Transverse colon (tissue), 4 donors: ENCODE results near the gene ANXA2R. TPM values are rescaled to one million over a fixed set of nuclear protein-coding genes. Genes with fewer than 3 reads are reported as not detected.

ENCODE experiments used
- DNase-seq: peaks from one replicate; pipeline ENCODE4 v3.0.0-alpha.2; 2019
- H3K27ac ChIP-seq, 4 donors: fragments of 200-600 bp; sonication (generic); 2 replicates each; pipeline ENCODE4 v1.5.1; 2016 to 2018; ENCODE audit warnings: inconsistent platforms in 4 of 4
- H3K27me3 ChIP-seq: fragments of 200-600 bp; sonication (generic); 2 replicates; pipeline ENCODE4 v1.5.1; 2017; ENCODE audit warnings: inconsistent platforms
- H3K36me3 ChIP-seq, 4 donors: fragments of 200-600 bp; sonication (generic); 2 replicates each; pipeline ENCODE4 v1.5.1; 2017 to 2019; ENCODE audit warnings: inconsistent platforms in 4 of 4
- H3K4me1 ChIP-seq, 4 donors: fragments of 200-600 bp; sonication (generic); 2 replicates each; pipeline ENCODE4 v1.5.1; 2017 to 2020; ENCODE audit warnings: inconsistent platforms in 4 of 4
- H3K4me3 ChIP-seq, 4 donors: fragments of 200-600 bp; sonication (generic); 1 replicate in 1 of 4; 2 replicates in 3 of 4; pipeline versions ENCODE4 v1.5.1 to v1.6.1; 2017 to 2019; ENCODE audit warnings: inconsistent platforms in 4 of 4
- H3K9me3 ChIP-seq, 2 donors: fragments of 200-600 bp; sonication (generic); 2 replicates each; pipeline ENCODE4 v1.5.1; 2017 to 2019; ENCODE audit warnings: inconsistent platforms in 2 of 2
- CTCF ChIP-seq, 5 experiments: fragments of 200-600 bp in 3 of 5; fragments of 450-650 bp in 2 of 5; sonication (generic) in 3 of 5; IDR thresholded peaks; 1 replicate in 2 of 5; 2 replicates in 3 of 5; pipeline ENCODE4 v1.5.1; 2016 to 2017; ENCODE audit warnings: antibody characterized with exemption in 5 of 5, inconsistent platforms in 3 of 5, mild to moderate bottlenecking in 2 of 5, moderate library complexity in 1 of 5
- EP300 ChIP-seq: sonication (generic); formaldehyde crosslinking; IDR thresholded peaks from one replicate; pipeline ENCODE4 v1.6.1; 2017; ENCODE audit warnings: antibody characterized with exemption, low read depth
- POLR2A ChIP-seq: fragments of 450-650 bp; IDR thresholded peaks from one replicate; pipeline ENCODE4 v1.6.1; 2016; ENCODE audit warnings: antibody characterized with exemption, mild to moderate bottlenecking, moderate library complexity
- POLR2AphosphoS5 ChIP-seq, 3 donors: sonication (generic); formaldehyde crosslinking; IDR thresholded peaks; one replicate each; pipeline ENCODE4 v1.6.1; 2016; ENCODE audit warnings: antibody characterized with exemption in 3 of 3
- WGBS, 2 donors: methylation state at CpG; one replicate each; pipeline ENCODE4 v1.1.5; 2018; ENCODE audit warnings: low coverage in 1 of 2; 5-methylcytosine and 5-hydroxymethylcytosine counted together
- in situ Hi-C, 4 donors: fragments of 200-750 bp; cut with MboI; loops; one replicate each; pipeline versions ENCODE4 v1.15.0 to v1.15.1; 2017; ENCODE audit warnings: low sequenced_read_pairs in 3 of 4, low pct_ligation_motif_present in 1 of 4, low pct_unique_long_range_greater_than_20kb in 1 of 4
- intact Hi-C: fragments of 100-400 bp; cut with DNase I; formaldehyde crosslinking; loops from one replicate; pipeline ENCODE4 v1.15.1; 2023; ENCODE audit warnings: low total_unique reads
- total RNA-seq, 4 donors: library from RNA; depleted of rRNA; stranded (reverse); fragments of >200 nt; gene quantifications; one replicate each; pipeline ENCODE4 v1.1.0, GENCODE V29; 2016

Gene ANXA2R
- total RNA-seq, 4 donors from 2014 or later: 0.75 to 4.4 (median 2.0) TPM

- H3K9me3 ChIP-seq: no peaks in the 10 kb centered on the region
- peak in 1 of 3 donors; percentile 20 for TF ChIP-seq POLR2AphosphoS5 (IDR thresholded peaks at IDR 0.05)
- no peak for TF ChIP-seq POLR2A
- peaks cover 0 to 27% (median 6%) of the 10 kb centered on the region in 4 donors for H3K4me1 ChIP-seq
- H3K27ac ChIP-seq: peak overlapping the region; percentile 92 to 97 (median 94)
- no peaks in the 10 kb centered on the region for H3K36me3 ChIP-seq
- intact Hi-C loops: no loop called here
- in situ Hi-C loops: no loop called here
- WGBS, 2 donors: 10 to 18% methylated on average over 6 of the region's 6 CpGs
- peaks cover 77% of the 10 kb centered on the region for H3K27me3 ChIP-seq
- peak overlapping the region; percentile 22 to 61 (median 52) for H3K4me3 ChIP-seq
- DNase-seq: no peak
These were observed 20.9 kb downstream of the ANXA2R start for GRCh38 chr5:43019291-43019613.

GRCh38 chr5:43017428-43017815 is 22.7 kb downstream of the ANXA2R start:
- H3K4me1 ChIP-seq: peaks cover 0 to 27% (median 6%) of the 10 kb centered on the region in 4 donors
- H3K9me3 ChIP-seq: no peaks in the 10 kb centered on the region
- intact Hi-C loops: no loop called here
- H3K4me3 ChIP-seq: peak overlapping the region; percentile 9 to 61 (median 52)
- peak; percentile 54 for DNase-seq
- 0 to 13% methylated on average over 3 to 13 of the region's 13 CpGs for WGBS, 2 donors
- H3K27me3 ChIP-seq: peaks cover 60% of the 10 kb centered on the region
- H3K36me3 ChIP-seq: no peaks in the 10 kb centered on the region
- H3K27ac ChIP-seq: peak overlapping the region; percentile 92 to 97 (median 94)
- TF ChIP-seq CTCF (IDR thresholded peaks at IDR 0.05) (peak in 2 of 5 experiments; percentile 8 to 22), EP300 (no peak)
- in situ Hi-C loops: no loop called here

DNA sequence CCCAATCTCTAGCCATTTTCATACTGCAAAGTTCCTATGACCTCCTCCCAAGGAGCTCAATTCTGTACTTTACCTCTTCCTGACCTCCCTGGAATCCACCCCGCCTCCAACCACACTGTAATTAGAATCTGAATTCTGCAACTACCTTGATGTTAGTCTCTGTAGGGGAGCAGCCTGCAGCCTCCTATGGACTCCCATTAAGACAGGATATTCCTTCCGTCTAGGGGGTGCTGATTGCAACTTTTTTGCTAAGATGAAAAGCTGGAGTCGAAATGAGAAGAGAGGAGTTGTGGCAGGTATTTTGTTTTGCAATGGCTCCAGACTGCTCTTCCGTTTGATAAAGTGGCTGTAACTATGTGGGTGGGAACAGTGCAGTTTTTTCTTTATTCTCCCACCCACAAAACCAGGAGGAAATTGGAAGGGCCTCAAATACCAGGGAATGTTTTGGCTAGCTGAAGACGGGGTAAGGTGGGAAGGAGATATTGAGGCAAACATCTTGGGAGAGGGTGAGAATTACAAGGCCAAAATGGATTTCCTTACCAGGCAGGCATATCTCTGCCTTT is 23.8 kb downstream of the ANXA2R start:
- in situ Hi-C loops (no loop called here), intact Hi-C loops (no loop called here)
- WGBS, 2 donors: 79% methylated on average over 4 to 5 of the region's 5 CpGs

DNA sequence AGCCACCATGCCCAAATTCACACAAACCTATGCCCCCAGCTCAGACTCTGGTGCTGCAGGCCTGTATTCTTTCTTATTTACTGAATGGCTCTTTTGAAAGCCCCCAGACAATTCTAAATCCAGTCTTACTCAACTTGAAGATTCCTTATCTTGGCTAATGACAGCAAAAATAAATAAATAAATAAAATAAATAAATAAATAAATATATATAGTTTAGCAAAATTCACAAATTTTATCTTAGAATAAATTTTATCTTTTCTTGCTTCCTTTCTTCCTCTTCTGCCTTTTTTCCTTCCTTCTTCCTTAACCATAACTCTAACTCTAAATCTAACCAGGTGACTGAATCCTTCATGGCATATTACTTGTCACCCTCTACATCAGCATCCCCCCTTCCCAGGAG is 25.6 kb downstream of the ANXA2R start:
- DNase-seq: no peak
- H3K27ac ChIP-seq: no peak overlapping the region
- H3K27me3 ChIP-seq: peaks cover 35% of the 10 kb centered on the region
- H3K9me3 ChIP-seq: no peaks in the 10 kb centered on the region
- peaks cover 0 to 31% (median 6%) of the 10 kb centered on the region in 4 donors for H3K4me1 ChIP-seq
- no peaks in the 10 kb centered on the region for H3K36me3 ChIP-seq
- intact Hi-C loops: no loop called here
- TF ChIP-seq POLR2A (no peak), CTCF (IDR thresholded peaks at IDR 0.05) (no peak), EP300 (no peak), POLR2AphosphoS5 (IDR thresholded peaks at IDR 0.05) (no peak)
- in situ Hi-C loops: no loop called here
- no peak overlapping the region for H3K4me3 ChIP-seq

More for the DNA sequence above, 23.8 kb downstream of the ANXA2R start:
- Histone ChIP-seq H3K27me3 (peaks cover 49% of the 10 kb centered on the region), H3K9me3 (no peaks in the 10 kb centered on the region), H3K36me3 (no peaks in the 10 kb centered on the region), H3K4me3 (peak overlapping the region in 1 of 4 donors; percentile 61), H3K4me1 (peaks cover 0 to 27% (median 6%) of the 10 kb centered on the region in 4 donors), H3K27ac (peak overlapping the region in 2 of 4 donors; percentile 92 to 97)
- DNase-seq: no peak
- TF ChIP-seq EP300: no peak

GRCh38 chr5:43010935-43011315 is 29.2 kb downstream of the ANXA2R start:
- no peak overlapping the region for H3K4me3 ChIP-seq
- H3K27me3 ChIP-seq: peaks cover 33% of the 10 kb centered on the region
- H3K27ac ChIP-seq: peak overlapping the region; percentile 87 to 92 (median 90)
- DNase-seq: no peak
- H3K36me3 ChIP-seq: no peaks in the 10 kb centered on the region
- peaks cover 0 to 16% (median 4%) of the 10 kb centered on the region in 4 donors for H3K4me1 ChIP-seq
- WGBS, 2 donors: 74% methylated on average over 3 of the region's 3 CpGs; no CpG with 5 or more reads in 1 of the 2 donors
- in situ Hi-C loops: no loop called here
- H3K9me3 ChIP-seq: no peaks in the 10 kb centered on the region
- intact Hi-C loops: no loop called here
- TF ChIP-seq POLR2AphosphoS5 (IDR thresholded peaks at IDR 0.05): no peak
- no peak for TF ChIP-seq CTCF (IDR thresholded peaks at IDR 0.05)
- TF ChIP-seq POLR2A: no peak
- no peak for TF ChIP-seq EP300
